NCI-H2081 (cell line): ENCODE results near the gene PLXDC2.
"Not testable (repeated sequence)": the region's sequence is repeated elsewhere in the genome, so short reads cannot be mapped to it uniquely, and the experiment has no call there.

Experiments used
- DNase-seq, 2 experiments: peaks; one replicate each; lab custom pipeline; 2025; lab: John Stamatoyannopoulos, UW

The PLXDC2 gene

DNA sequence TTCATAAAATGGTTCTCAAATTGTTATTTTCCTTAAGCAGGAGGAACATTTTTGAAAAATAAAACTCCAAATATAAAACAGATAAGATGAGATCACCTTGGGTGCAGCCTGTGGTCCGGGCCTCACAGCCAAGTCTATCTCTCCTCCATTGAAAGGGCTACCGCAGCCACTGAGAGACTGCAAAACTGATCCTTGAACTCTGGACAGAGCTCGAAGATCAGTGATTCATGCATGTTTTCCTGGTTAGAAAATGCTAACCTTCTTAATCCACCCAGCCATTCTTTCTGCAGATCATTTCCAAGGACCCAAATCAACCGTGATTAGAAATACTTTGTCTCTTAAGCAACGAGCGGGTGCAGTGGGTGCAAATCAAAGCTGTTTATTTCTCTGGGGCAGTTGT, 378.8 kb downstream of the PLXDC2 start:
- no peak for DNase-seq

DNA sequence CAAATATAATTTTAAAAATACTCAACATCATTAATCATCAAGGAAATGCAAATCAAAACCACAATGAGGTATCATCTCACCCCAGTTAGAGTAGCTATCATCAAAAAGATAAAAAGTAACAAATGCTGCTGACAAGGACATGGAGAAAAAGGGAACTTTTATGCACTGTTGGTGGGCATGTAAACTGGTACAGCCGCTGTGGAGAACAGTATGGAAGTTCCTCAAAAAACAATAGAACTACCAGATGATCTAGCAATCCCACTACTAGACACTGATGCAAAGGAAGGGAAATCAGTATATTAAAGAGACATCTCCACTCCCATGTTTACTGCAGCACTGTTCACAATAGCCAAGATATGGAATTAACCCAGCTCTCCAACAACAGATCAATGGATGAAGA, 384.5 kb downstream of the PLXDC2 start:
- DNase-seq = no peak

DNA sequence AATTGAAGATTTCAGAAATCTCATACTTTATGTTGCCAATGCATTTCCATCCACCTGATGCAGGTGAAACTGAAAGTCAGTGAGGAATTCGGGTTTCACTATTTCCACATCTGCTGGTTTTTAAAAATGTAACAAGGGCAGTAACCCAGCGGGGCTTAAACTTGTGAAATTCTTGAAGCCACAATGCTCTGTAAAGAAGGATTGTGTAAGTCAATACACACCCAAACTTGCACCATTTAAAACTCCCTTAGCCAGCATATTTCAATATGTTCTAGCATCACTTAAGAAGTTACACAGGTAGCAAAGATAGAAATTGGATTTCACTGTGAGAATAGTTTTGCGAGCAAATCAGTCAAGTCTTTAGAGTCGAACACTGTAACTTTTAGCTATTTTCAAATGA, 386.1 kb downstream of the PLXDC2 start:
- no peak for DNase-seq

DNA sequence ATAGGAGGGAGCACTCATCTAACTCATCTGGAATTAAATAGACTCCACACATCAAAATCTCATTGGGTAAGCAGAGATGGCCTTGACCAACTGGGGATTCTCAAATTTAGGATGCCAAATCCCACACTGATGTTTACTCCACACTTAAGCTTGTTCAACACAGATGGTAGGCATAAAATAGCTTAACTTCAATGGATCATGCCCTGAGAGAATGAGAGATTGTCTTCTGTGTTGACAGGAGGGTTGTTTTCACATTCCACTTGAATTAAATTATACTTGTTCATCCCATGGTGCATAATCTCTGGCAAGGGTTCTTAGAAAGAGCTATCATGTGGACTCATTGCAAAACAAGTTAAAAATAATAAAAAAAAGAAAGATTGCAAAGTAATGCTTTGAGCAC, 391.4 kb downstream of the PLXDC2 start:
- no peak for DNase-seq

DNA sequence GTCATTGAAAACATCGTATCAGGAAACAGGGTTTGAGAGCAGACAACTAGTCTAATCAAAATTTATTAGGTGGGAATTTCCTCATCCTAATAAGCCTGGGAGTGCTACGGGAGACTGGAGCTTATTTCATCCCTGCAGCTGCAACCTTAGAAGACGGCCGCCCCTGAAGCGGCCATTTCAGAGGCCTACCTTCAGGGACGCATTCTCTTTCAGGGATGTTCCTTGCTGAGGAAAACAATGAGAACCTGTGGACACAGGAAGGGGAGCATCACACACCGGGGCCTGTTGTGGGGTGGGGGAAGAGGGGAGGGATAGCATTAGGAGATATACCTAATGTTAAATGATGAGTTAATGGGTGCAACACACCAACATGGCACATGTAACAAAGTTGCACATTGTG, 392.9 kb downstream of the PLXDC2 start:
- DNase-seq = not testable (repeated sequence)

DNA sequence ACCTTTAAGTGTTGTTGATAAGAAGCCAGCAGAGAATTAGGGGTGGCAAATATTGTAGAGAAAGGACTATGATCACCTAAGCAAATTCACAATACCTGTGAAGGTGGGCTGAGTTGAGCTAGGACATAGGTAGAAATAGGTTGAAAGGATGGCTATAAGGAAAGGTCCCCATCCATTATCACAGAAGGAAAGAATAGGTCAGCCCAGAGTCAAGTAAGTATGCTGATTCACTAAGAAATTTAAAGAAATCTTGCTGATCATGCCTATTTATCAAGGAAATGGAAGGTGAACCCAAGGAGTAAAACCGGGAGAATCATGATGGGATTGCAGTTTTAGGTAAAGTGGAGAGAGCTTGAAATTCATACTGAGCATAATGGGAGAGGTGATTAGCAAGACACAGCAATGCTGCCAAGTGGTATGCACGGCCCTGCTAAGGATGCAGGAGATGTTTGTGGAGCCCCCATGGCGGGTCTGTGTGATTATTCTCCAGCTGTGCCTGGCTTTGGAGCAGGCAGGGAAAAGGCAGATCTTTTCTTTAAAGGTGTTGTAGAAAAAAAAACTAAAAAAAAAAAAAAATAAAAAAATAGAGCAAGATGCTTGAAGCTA, 399.4 kb downstream of the PLXDC2 start:
- no peak for DNase-seq

DNA sequence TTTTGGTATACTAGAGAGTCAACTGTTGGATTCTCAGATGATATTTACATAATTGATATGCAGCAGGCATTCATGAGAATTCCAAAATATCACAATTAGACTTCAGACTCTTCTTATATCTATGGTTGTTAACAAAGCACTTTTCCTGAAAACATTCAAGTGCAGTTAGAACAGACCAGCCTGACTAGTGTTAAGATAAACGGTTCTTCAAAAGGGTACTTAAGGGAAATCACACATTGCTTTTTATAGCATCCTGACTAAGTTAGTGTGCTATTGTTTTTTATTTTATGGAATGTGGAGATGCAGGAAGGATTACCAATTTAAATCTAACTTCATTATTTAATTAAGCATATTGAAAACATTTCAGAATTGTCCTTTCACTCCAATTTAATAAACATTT, 405.1 kb downstream of the PLXDC2 start:
- no peak for DNase-seq

DNA sequence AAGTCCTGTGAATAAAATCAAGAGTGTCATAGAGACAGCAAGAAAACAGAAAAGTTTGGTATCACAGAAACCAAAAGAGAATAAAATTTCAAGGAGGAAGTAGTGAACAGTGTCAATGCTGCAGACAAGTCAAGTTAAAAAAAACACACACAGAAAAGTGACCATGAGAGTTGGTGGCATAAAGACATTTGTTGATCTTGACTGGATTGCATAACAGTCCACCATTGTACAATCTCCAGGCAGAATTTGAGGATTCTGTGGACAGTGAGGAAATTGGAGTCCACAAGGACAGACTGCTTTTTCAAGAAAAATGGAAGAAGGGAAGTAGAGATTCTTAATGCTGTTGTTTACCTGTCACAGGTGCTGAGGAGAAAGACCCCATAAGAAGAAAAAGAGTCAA, 412.5 kb downstream of the PLXDC2 start:
- no peak for DNase-seq

DNA sequence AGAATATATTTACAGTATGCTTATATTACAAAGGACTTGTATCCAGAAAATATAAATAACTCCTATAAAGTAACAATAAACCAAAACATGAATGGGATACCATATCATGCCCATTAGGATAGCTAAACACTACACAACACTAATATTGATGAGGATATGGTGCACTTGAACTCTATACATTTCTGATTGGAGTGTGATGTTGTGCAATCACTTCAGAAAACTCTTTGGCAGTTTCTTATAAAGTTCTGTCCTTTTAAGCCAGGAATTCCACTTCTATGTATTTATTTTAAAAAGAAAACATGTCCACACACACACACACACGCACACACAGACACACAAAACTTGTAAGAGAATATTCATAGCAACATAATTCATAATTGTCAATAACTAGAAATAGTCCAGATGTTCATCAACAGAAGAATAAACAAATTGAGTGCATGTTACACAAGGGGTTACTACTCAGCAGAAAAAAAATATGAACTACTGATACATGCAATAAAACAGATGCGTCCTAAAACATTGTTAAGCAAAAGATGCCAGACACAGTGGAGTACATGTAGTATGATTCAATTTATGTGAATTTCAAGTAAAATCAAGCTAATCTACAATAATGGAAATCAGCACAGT, 416.0 kb downstream of the PLXDC2 start:
- no peak for DNase-seq

DNA sequence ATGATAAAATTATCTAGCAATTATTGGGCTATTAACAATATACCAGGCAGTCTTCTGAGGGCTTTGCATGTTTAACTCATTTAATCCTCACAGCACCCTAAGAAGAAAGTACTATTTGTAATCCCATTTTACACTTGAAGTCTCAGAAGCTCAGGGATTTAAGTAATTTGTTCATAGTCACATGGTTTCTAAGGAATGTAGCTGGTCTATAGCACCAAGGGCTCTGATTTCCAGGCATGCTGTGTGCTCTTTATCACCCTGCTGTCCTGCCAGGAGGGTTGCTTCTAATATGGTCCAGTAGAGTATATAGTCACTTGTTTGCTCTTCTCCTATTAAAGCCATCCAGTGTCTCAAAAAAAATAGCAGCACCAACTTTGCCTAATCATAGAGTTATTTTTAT, 417.2 kb downstream of the PLXDC2 start:
- DNase-seq = no peak

DNA sequence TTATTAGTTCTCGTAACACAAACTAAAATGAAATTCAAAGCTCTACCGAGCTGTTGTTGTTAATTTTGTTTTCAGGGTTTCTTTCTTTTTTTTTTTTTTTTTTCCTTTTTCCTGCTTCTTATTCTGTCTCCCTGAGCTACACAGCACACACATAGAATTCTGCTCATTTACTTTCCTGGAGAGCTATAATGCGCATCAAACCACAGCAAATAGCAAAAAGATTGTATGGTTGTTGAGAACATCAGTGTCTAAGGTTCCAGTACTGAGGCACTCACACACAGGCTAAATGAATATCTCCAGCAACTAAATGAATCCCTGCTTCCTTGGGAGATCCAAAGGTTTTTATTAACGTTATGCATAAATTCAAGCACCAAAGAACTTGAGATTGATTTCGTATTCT, 418.3 kb downstream of the PLXDC2 start:
- DNase-seq = no peak

DNA sequence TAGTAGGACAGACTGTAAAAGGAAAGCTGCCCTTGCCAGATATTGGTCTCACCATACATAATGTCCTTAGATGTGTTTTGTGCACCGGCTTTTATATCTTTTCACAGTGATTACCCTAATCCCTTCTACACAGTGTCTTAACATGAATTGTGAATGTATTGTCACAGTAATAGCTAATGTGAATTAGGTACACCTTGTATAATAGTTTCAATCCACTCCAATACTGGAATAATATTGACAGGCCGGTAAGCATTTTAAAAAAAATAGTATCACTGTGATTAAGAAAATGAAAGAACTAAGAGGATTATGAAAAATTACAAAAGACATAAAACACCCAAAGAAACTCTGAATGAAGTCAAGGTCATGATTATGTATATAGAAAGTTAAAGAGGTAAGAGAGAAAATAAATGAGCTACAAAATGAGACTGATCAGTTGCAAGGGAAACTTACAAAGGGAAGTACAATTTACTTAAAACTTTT, 420.9 kb downstream of the PLXDC2 start:
- DNase-seq = no peak

DNA sequence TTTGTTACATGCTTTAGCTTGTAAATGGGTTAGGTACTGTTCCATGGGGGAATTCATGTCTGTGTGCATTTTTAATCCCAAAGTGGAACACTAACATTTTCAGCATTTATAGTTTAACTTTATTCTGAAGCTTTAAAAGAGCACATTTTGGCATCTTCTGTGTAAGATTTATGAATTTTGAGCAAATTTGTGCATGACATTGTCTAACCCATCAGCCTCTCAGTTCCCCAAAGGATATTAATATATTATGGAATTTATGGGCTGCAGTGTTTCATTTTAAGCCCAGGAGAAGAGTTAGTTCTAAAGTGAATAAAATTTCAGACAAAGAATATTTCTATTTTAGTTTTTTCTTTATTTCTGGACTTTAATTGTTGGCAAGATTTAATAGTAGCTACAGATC, 421.4 kb downstream of the PLXDC2 start:
- DNase-seq = no peak

DNA sequence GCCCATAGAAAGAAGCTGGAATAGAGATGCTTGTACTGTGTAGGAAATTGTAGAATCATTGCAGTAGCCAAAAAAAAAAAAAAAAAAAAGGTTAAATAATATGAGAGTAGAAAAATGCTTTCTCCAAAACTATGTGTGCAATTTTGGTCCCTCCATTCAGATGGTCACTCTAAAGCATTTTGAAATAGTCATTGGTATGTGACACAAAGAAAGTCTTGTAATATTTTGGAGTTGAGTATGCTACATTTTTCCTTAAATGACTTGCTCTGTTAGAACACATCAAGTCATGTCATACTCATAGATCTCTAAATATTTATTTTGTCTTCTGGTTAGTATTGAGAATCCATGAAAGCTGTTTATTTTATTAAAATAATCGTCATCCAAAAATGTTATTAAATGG, 424.4 kb downstream of the PLXDC2 start:
- no peak for DNase-seq

DNA sequence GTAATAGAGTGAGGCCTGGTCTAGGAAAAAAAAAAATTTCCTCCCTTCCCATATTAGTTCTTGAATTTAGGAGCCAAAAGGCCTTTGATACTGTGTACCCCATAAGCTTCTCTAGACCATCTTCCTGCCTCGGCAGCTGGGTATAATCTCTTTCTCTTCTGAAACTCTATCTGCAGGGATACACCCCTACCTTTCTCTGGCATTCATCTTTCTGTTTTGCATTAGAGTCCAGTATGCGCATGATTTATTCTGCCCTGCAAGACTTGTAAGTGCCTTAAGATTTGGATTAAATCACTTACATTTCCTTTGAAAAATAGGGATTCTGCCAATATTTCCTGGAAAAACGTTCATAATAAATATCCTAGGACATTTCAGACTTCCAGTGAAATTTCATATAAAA, 431.2 kb downstream of the PLXDC2 start:
- DNase-seq = no peak

DNA sequence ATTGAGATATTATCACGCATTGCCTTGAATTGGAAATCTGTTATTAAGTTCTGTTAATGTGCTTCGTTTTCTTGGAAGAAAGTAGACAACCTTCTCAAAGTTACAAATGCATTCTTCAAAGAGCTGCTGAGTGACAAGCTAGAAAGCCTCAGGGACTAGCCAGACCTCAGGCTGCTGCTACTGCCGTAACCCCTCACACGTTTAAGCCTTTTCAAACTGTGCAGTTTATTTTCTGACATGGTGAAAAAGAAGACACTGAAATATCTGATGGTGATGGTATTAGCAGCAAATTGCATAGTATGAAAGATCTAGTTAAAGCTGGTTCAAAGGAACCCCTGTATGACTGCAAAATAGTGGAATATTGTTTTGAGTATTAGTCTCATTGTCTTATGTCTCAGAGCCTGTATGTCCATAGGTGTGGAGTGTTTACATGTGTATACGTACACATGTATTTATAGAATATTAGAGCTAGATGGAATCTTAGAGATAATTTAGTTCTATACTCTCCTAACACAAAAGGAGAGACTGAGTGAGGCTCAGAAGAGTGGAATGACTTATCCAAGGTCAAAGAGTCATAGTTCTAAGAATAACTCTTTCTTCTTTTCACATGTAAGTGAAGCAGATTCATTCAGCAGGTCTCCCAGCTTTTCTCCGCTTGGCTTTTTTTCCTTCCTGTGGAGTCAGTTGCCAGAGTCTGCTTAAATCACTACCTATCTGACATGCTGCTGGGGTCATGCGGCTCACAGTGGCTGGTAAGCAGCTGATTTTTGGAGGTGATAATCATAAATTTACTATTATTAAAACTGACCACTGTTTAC, 431.9 kb downstream of the PLXDC2 start:
- no peak for DNase-seq

DNA sequence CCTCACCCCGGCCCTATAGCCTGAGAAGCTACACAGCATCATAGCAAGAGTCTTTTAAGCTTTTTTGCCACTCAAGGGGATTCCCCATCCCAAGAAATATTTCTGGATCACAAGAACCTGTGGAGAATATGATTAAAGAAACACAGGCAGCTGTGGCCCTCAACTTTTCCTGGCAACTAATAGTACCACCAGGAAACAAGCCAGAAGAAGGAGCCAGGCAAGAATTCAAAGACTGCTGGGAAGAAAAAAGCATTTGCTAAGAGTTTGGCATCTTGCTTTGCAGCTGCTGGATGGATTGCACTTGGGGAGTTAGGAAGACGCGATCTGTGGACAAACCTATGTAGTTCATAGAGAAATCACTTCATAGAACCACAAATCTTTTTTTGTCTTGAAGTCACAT, 437.8 kb downstream of the PLXDC2 start:
- no peak for DNase-seq

DNA sequence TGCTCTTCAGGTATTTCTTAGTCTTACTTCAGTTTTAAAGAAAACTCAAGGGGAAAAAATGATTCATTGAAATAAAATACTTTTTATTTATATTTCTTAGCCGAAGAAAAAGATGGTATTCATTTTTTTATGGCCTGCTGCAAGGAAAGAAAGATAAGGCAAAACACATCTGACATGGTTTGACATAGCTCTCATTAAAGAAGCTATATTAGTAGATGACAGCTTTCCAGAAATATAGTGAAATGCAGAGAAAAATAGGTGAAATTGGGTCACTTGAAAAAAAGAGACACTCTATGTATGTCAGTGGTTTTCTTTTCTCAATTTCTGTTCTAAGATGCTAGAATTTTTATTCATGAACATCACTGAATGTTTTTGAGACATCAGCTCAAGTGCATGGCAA, 438.3 kb downstream of the PLXDC2 start:
- no peak for DNase-seq

DNA sequence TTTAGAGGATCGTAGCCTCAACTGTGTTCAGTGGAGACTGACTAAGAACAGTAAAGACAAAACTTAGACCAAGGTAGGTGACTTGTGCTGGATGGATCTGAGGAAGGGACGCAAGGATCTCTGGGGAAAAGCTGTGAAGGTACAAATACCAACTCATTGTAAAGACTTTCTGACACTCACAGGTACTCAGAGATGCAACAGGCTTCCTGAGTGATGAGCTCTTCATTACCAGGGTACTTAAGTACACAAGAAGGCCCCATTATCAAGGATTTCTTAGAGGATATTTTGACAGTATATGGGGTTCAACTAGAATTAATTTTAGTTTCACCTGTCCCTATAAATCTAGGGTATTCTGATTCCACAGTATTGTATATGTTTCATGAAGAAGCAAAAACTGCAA, 440.7 kb downstream of the PLXDC2 start:
- no peak for DNase-seq

DNA sequence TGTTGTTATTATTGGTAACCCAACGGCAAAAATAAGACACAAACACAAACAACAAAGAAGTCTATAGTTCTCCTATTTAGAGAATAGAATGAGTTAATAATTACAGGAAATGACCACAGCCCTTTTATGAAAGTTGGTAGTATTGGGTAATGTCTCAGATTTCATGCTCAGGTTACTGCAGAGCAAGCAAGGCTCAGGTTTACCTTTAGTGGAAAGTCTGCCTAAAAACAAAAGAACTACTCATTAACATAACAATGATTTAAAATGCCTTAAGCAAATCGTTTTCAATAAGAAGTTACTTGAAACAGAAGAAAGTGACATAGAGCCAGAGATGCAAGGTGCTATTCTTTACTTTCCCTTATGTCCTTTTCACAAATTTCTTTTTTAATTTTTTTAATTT, 441.2 kb downstream of the PLXDC2 start:
- no peak for DNase-seq

DNA sequence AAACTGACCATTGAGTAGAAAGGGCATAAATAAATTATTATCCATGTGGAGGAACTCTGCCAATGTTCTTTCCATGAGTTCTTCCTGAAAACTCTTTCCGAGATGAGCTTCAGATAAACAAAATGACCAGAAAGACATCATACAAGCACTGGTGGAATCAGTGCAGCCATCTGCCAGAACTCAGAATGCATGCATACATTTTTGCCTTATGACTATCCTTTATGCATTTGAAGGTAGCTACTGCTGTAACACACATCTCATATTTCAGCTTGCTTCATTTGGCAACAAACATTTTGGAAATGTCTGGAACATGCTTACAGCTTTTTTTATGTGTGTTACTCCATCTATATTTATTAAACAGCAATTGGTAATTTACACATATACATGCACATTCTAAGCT, 448.9 kb downstream of the PLXDC2 start:
- DNase-seq = no peak

DNA sequence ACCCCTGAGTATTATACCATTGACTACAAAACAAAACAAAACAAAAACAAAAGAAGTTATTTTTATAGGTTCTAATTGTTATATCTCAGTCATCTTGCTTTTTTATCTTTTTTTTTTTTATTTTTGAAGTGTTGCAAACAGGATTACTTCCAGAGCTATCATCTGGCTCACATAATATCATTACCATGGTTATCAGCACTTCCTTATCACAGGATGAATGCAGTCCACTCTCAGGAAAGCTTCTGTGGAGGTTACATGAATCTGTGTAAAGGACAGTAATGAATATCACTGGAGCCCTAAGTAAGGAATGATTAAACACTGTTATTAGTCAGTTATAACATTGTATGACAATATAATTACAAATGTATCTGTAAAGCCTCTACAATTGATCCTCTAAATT, 451.5 kb downstream of the PLXDC2 start:
- no peak for DNase-seq

DNA sequence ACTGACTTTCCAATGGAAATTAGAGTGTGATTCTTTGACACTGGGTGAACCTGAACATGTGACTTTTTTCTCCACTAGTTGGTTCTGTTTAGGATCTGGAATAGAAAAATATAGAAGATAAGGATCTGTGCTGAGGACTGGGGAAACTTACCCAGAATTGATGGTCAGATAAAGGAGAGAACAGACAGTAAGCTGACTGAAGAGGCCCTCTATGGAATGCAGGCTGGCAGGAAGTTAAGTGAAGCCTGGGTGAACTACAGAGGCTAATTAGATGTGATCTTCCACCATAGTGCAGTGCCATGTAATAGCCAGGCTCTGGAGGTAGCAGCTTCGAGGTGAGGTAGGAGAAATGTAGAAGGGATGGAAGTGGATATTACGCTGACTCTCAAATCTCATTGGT, 455.3 kb downstream of the PLXDC2 start:
- DNase-seq = no peak
